NB4 (cell line): ENCODE results near the gene CDC25A.

Source experiments
- CTCF ChIP-seq: IDR thresholded peaks from one replicate; pipeline ENCODE4 v1.5.1; 2012; ENCODE audit warnings: low read depth, low read length
- MAX ChIP-seq: IDR thresholded peaks from 2 replicates; pipeline ENCODE4 v1.6.1; 2011; ENCODE audit warnings: low read depth, low read length
- POLR2A ChIP-seq: IDR thresholded peaks from 2 replicates; pipeline ENCODE4 v1.6.1; 2011; ENCODE audit warnings: mild to moderate bottlenecking; ENCODE audit not compliant: insufficient read length; ENCODE audit errors: extremely low read depth

GRCh38 chr3:48118322-48118721 is 69.9 kb downstream of the CDC25A start:
- TF ChIP-seq CTCF (no peak), POLR2A (no peak), MAX (no peak)
